LNCaP clone FGC (cell line): Measurements from ENCODE around the gene CNIH4.

Source experiments
- DNase-seq: peaks from one replicate; pipeline ENCODE4 v3.0.0-alpha.2; 2011; ENCODE audit warnings: low read depth
- H3K4me3 ChIP-seq: 2 replicates; pipeline ENCODE4 v1.5.1; 2011; ENCODE audit warnings: mild to moderate bottlenecking, low read depth, low read length, control low read depth
- CTCF ChIP-seq: IDR thresholded peaks from 2 replicates; pipeline ENCODE4 v1.5.1; 2012; ENCODE audit warnings: mild to moderate bottlenecking; ENCODE audit not compliant: control insufficient read depth, insufficient read depth; ENCODE audit errors: extremely low read depth

CNIH4 gene

GRCh38 chr1:224353975-224354925 lies 2.4 kb upstream of the CNIH4 start:
- TF ChIP-seq CTCF = no peak
- no peak for DNase-seq
- H3K4me3 ChIP-seq = no peak overlapping the region

GRCh38 chr1:224357626-224358124 lies 996 bp downstream of the CNIH4 start:
- no peak for TF ChIP-seq CTCF
- DNase-seq = no peak
- peak overlapping the region; percentile 69 for H3K4me3 ChIP-seq

- no peak for TF ChIP-seq CTCF
- no peak for DNase-seq
- peak overlapping the region; percentile 69 for H3K4me3 ChIP-seq
Measured at GRCh38 chr1:224358237-224358636, 1.6 kb downstream of the CNIH4 start.

- no peak overlapping the region for H3K4me3 ChIP-seq
- no peak for DNase-seq
- TF ChIP-seq CTCF = no peak
Measured at GRCh38 chr1:224359207-224359606, 2.5 kb downstream of the CNIH4 start.

GRCh38 chr1:224368409-224368808 lies 11.7 kb downstream of the CNIH4 start:
- no peak for TF ChIP-seq CTCF
- H3K4me3 ChIP-seq = no peak overlapping the region
- no peak for DNase-seq

- no peak for TF ChIP-seq CTCF
- DNase-seq = no peak
- H3K4me3 ChIP-seq = no peak overlapping the region
Measured at GRCh38 chr1:224373008-224373590, 16.4 kb downstream of the CNIH4 start.
